Iris pigment epithelial cell (primary cell): ENCODE data around the gene TIMP1.
"Not testable (repeated sequence)": the region's sequence is repeated elsewhere in the genome, so short reads cannot be mapped to it uniquely, and the experiment has no call there.

Experiments used
- DNase-seq: peaks from one replicate; pipeline ENCODE4 v3.0.0-alpha.2; 2011; ENCODE audit warnings: low read depth

Gene TIMP1

GRCh38 chrX:47603125-47603524 is 20.9 kb downstream of the TIMP1 start:
- not testable (repeated sequence) for DNase-seq

GRCh38 chrX:47605024-47605423 is 22.8 kb downstream of the TIMP1 start:
- DNase-seq: no peak

- peak; percentile 37 for DNase-seq
These were observed 24.9 kb downstream of the TIMP1 start for GRCh38 chrX:47607091-47607490.

- DNase-seq: no peak
These were observed 26.0 kb downstream of the TIMP1 start for GRCh38 chrX:47608130-47608810.

- DNase-seq: no peak
These were observed 28.3 kb downstream of the TIMP1 start for GRCh38 chrX:47610511-47610910.

GRCh38 chrX:47611489-47611888 is 29.3 kb downstream of the TIMP1 start:
- DNase-seq: no peak

GRCh38 chrX:47611926-47612325 is 29.7 kb downstream of the TIMP1 start:
- no peak for DNase-seq

- DNase-seq: no peak
These were observed 30.2 kb downstream of the TIMP1 start for GRCh38 chrX:47612418-47612817.

GRCh38 chrX:47613082-47613481 is 30.8 kb downstream of the TIMP1 start:
- DNase-seq: no peak

- DNase-seq: no peak
These were observed 32.4 kb downstream of the TIMP1 start for GRCh38 chrX:47614618-47615017.

GRCh38 chrX:47618923-47619485 is 36.8 kb downstream of the TIMP1 start:
- DNase-seq: no peak

- DNase-seq: peak; percentile 78
These were observed 37.5 kb downstream of the TIMP1 start, which contains the start of gene SYN1 for GRCh38 chrX:47619486-47620302. SYN1 (minus strand) TSS chrX:47619857; CDS start chrX:47619728, 129 bp downstream.

- no peak for DNase-seq
These were observed 38.1 kb downstream of the TIMP1 start for GRCh38 chrX:47620303-47620685.

- no peak for DNase-seq
These were observed 39.6 kb downstream of the TIMP1 start for GRCh38 chrX:47621851-47622250.

- DNase-seq: peak; percentile 80
These were observed 41.3 kb downstream of the TIMP1 start for GRCh38 chrX:47623540-47624027.

GRCh38 chrX:47625365-47625764 is 43.1 kb downstream of the TIMP1 start:
- no peak for DNase-seq

- DNase-seq: no peak
These were observed 46.7 kb downstream of the TIMP1 start for GRCh38 chrX:47628982-47629381.

- no peak for DNase-seq
These were observed 47.4 kb downstream of the TIMP1 start, which contains the start of gene CFP for GRCh38 chrX:47629419-47630200. CFP (minus strand) TSS chrX:47629930; CDS start chrX:47629844, 86 bp downstream.

GRCh38 chrX:47631676-47632075 is 49.4 kb downstream of the TIMP1 start:
- no peak for DNase-seq

GRCh38 chrX:47632666-47633065 is 50.4 kb downstream of the TIMP1 start:
- DNase-seq: no peak

- no peak for DNase-seq
These were observed 51.7 kb downstream of the TIMP1 start for GRCh38 chrX:47633689-47634590.
